Peyer's patch (tissue), 4 donors: ENCODE results near the gene ICA1L.

Experiments used
- POLR2A ChIP-seq, 2 donors: fragments of 450-650 bp; IDR thresholded peaks; one replicate each; pipeline ENCODE4 v1.5.1; 2017; ENCODE audit warnings: antibody characterized with exemption in 2 of 2, mild to moderate bottlenecking in 2 of 2, moderate library complexity in 2 of 2
- TF ChIP-seq, protein P1 (sequence below), 6 experiments: fragments of 450-650 bp in 4 of 6; fragments of 200-600 bp in 2 of 6; sonication (generic) in 1 of 6; IDR thresholded peaks; one replicate each; pipeline ENCODE4 v1.5.1; 2017 to 2019; ENCODE audit warnings: antibody characterized with exemption in 6 of 6, mild to moderate bottlenecking in 3 of 6, moderate library complexity in 1 of 6

DNA sequence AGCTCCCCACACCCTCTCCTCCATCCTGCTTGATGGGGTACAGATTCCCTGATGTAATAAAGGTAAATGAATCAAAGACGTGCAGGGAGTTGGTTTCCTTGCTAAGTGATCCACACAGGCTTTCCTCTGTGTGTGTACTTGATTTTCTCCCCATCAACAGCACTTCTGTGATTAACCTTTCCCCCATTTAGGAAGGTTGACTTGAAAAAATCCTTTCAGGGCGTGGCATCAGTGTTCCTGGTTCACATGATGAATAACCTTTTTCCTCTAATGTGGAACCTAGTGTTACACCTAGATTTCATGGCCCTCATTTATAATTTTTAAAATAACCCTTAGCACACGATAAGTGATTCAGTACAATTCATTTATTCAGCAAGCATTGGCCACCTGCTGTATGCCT, 115.0 kb downstream of the ICA1L start:
- TF ChIP-seq, protein P1, sequence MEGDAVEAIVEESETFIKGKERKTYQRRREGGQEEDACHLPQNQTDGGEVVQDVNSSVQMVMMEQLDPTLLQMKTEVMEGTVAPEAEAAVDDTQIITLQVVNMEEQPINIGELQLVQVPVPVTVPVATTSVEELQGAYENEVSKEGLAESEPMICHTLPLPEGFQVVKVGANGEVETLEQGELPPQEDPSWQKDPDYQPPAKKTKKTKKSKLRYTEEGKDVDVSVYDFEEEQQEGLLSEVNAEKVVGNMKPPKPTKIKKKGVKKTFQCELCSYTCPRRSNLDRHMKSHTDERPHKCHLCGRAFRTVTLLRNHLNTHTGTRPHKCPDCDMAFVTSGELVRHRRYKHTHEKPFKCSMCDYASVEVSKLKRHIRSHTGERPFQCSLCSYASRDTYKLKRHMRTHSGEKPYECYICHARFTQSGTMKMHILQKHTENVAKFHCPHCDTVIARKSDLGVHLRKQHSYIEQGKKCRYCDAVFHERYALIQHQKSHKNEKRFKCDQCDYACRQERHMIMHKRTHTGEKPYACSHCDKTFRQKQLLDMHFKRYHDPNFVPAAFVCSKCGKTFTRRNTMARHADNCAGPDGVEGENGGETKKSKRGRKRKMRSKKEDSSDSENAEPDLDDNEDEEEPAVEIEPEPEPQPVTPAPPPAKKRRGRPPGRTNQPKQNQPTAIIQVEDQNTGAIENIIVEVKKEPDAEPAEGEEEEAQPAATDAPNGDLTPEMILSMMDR (IDR thresholded peaks at IDR 0.05) = no peak
- no peak for TF ChIP-seq POLR2A (IDR thresholded peaks at IDR 0.05)
